ENCODE data around the gene KRCC1. TPM values are rescaled to one million over a fixed set of nuclear protein-coding genes. Genes with fewer than 3 reads are reported as not detected.
A peak's percentile ranks its signal among the peaks of the same experiment; 100 is the strongest.
"Not testable (repeated sequence)": the region's sequence is repeated elsewhere in the genome, so short reads cannot be mapped to it uniquely, and the experiment has no call there.

Gene KRCC1
- total and polyA plus RNA-seq, 9 of the 15 experiments (the other 6 are each of a cell fraction or from before 2014, with no cell fraction given): 1.9 to 6.0 (median 2.2) TPM

DNA sequence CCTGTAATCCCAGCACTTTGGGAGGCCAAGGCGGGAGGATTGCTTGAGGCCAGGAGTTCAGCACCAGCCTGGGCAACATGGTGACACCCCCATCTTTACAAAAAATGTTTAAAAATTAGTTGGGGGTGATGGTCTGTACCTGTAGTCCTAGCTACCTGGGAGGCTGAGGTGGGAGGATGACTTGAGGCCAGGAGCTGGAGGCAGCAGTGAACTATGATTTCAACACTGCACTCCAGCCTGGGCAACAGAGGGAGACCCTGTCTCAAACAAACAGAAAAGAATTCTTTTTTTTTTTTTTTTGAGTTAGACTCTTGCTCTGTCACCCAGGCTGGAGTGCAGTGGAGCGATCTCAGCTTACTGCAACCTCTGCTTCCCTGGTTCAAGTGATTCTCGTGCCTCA lies 55.1 kb downstream of the KRCC1 start:
- H3K4me3 ChIP-seq; H3K9me1 ChIP-seq (ENCODE audit: control insufficient read depth, insufficient read depth, low read length); H3K9me3 ChIP-seq (replicated peaks; ENCODE audit: control insufficient read depth, insufficient read depth, low read depth, low read length); FAIRE-seq; H3K27me3 ChIP-seq (ENCODE audit: control insufficient read depth in 2 of 2, insufficient read depth in 2 of 2, low read length in 2 of 2); CTCF ChIA-PET (ENCODE audit: low intra/inter-chr PET ratio); H3K79me2 ChIP-seq (ENCODE audit: control insufficient read depth, insufficient read depth, low read length); H3K4me1 ChIP-seq (replicated peaks in 1 of 2; ENCODE audit: control insufficient read depth in 2 of 2, insufficient read depth in 2 of 2, low read length in 2 of 2); H4K20me1 ChIP-seq (replicated peaks; ENCODE audit: control insufficient read depth, insufficient read depth, low read length); intact Hi-C loops (cut with micrococcal nuclease); H3K4me2 ChIP-seq (ENCODE audit: insufficient read depth, low read length); H2AFZ ChIP-seq (ENCODE audit: low read depth, low read length); DNase-seq (ENCODE audit: extremely low read depth in 1 of 4, low spot score in 3 of 4); BruUV-seq (replicated peaks); H3K27ac ChIP-seq (ENCODE audit: extremely low read depth, low read depth, low read length); POLR2A ChIA-PET; H3K9ac ChIP-seq (ENCODE audit: insufficient read depth in 1 of 2, low read depth in 2 of 2, low read length in 2 of 2); H3K36me3 ChIP-seq (ENCODE audit: control insufficient read depth, insufficient read depth, low read length); ATAC-seq: not testable (repeated sequence)
- in situ Hi-C loops (cut with MboI): loop anchor here (25.0 kb wide), 2 partner anchors 513 to 763 kb away; no protein-coding TSS in a partner anchor
- WGBS (ENCODE audit: insufficient coverage, low coverage, missing lambda C conversion rate): 32% methylated on average over 3 of the region's 3 CpGs

DNA sequence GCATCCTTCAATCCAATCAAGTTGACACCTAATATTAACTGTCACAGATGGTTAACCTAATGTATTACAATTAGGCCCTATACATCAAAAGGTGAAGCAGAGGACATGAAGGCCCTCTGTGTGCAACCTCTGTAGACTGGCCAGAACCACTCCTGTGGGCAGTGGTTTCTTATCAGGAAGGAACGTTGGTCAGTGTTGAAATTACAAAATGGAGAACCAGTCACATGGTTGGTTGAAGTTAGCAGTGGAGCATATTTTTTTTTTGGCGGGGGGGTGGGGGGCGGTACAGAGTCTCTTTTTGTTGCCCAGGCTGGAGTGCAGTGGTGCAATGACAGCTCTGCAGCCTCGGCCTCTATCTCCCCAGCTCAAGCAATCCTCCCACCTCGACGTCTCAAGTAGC lies 59.0 kb downstream of the KRCC1 start:
- H3K36me3 ChIP-seq (ENCODE audit: control insufficient read depth, insufficient read depth, low read length): no peaks in the 10 kb centered on the region
- no peak overlapping the region for H3K9ac ChIP-seq (ENCODE audit: insufficient read depth in 1 of 2, low read depth in 2 of 2, low read length in 2 of 2)
- no peak for DNase-seq (ENCODE audit: extremely low read depth in 1 of 4, low spot score in 3 of 4)
- no peaks in the 10 kb centered on the region for H3K9me1 ChIP-seq (ENCODE audit: control insufficient read depth, insufficient read depth, low read length)
- intact Hi-C loops (cut with micrococcal nuclease) (no loop called here), in situ Hi-C loops (cut with MboI) (no loop called here)
- BruUV-seq (replicated peaks): no TSS peak
- H3K79me2 ChIP-seq (ENCODE audit: control insufficient read depth, insufficient read depth, low read length): no peaks in the 10 kb centered on the region
- H3K27ac ChIP-seq (ENCODE audit: extremely low read depth, low read depth, low read length): no peak overlapping the region
- 18% methylated on average over 6 of the region's 6 CpGs for WGBS (ENCODE audit: insufficient coverage, low coverage, missing lambda C conversion rate)
- ChIA-PET POLR2A (interaction anchor here (0.6 kb wide), 1 partner anchor 9 kb away, joined by 3 read pairs; no protein-coding TSS in a partner anchor), CTCF (ENCODE audit: low intra/inter-chr PET ratio) (no interaction called here)
- H3K9me3 ChIP-seq (replicated peaks; ENCODE audit: control insufficient read depth, insufficient read depth, low read depth, low read length): peaks cover 5% of the 10 kb centered on the region; the same call in 1 of the 2 replicates
- peak overlapping the region; percentile 76 for H2AFZ ChIP-seq (ENCODE audit: low read depth, low read length)
- no peaks in the 10 kb centered on the region; a peak in 1 of 5 replicates for H3K4me1 ChIP-seq (replicated peaks in 1 of 2; ENCODE audit: control insufficient read depth in 2 of 2, insufficient read depth in 2 of 2, low read length in 2 of 2)
- no peak overlapping the region for H3K4me2 ChIP-seq (ENCODE audit: insufficient read depth, low read length)
- no peak overlapping the region for H3K4me3 ChIP-seq
- peak; percentile 65 for ATAC-seq
- H3K27me3 ChIP-seq (ENCODE audit: control insufficient read depth in 2 of 2, insufficient read depth in 2 of 2, low read length in 2 of 2): no peaks in the 10 kb centered on the region
- no peaks in the 10 kb centered on the region for H4K20me1 ChIP-seq (replicated peaks; ENCODE audit: control insufficient read depth, insufficient read depth, low read length)
- FAIRE-seq: no peak
- TF ChIP-seq HMGN3 (IDR thresholded peaks at IDR 0.05; ENCODE audit: borderline replicate concordance, extremely low read depth, insufficient read length, low read depth, low read length) (no peak), GABPB2 (CRISPR knock-in tag; conservative IDR thresholded peaks at IDR 0.05) (no peak), VEZF1 (CRISPR knock-in tag; IDR thresholded peaks at IDR 0.05) (peak; percentile 63; the same call in 1 of the 2 replicates), ZNF785 (CRISPR knock-in tag; IDR thresholded peaks at IDR 0.05) (no peak), ESRRA (IDR thresholded peaks at IDR 0.05; ENCODE audit: borderline replicate concordance, low read depth) (peak; percentile 72; the same call in 1 of the 2 replicates), FOXM1 (IDR thresholded peaks at IDR 0.05; ENCODE audit: low read depth) (no peak), FOXM1 (CRISPR knock-in tag; IDR thresholded peaks at IDR 0.05; ENCODE audit: low read depth) (no peak), CBFA2T3 (IDR thresholded peaks at IDR 0.05) (peak; percentile 40), NFIC (IDR thresholded peaks at IDR 0.05) (no peak)
- TF ChIP-seq, protein P1, sequence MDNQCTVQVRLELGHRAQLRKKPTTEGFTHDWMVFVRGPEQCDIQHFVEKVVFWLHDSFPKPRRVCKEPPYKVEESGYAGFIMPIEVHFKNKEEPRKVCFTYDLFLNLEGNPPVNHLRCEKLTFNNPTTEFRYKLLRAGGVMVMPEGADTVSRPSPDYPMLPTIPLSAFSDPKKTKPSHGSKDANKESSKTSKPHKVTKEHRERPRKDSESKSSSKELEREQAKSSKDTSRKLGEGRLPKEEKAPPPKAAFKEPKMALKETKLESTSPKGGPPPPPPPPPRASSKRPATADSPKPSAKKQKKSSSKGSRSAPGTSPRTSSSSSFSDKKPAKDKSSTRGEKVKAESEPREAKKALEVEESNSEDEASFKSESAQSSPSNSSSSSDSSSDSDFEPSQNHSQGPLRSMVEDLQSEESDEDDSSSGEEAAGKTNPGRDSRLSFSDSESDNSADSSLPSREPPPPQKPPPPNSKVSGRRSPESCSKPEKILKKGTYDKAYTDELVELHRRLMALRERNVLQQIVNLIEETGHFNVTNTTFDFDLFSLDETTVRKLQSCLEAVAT (IDR thresholded peaks at IDR 0.05): 0 out of 4 replicates have a peak, but pooled peaks of 1 of the 2 experiments have one; percentile 46
